HG03432 (cell line): ENCODE measurements around the gene TMPRSS6.
"Not testable (repeated sequence)": the region's sequence is repeated elsewhere in the genome, so short reads cannot be mapped to it uniquely, and the experiment has no call there.

Experiments used
- ATAC-seq: cut with Tn5 transposase; IDR thresholded peaks from one replicate; pipeline ENCODE4 v1.9.1; 2021; ENCODE audit warnings: mild to moderate bottlenecking, moderate library complexity; ENCODE audit not compliant: unreplicated experiment

The TMPRSS6 gene

GRCh38 chr22:37089434-37089833 lies 20.1 kb downstream of the TMPRSS6 start:
- ATAC-seq = no peak

- no peak for ATAC-seq
Measured at GRCh38 chr22:37088750-37089408, 20.6 kb downstream of the TMPRSS6 start.

GRCh38 chr22:37088108-37088605 lies 21.4 kb downstream of the TMPRSS6 start:
- no peak for ATAC-seq

- ATAC-seq = no peak
Measured at GRCh38 chr22:37086184-37086583, 23.3 kb downstream of the TMPRSS6 start.

- ATAC-seq = no peak
Measured at GRCh38 chr22:37084385-37084784, 25.1 kb downstream of the TMPRSS6 start.

GRCh38 chr22:37083914-37084313 lies 25.6 kb downstream of the TMPRSS6 start:
- no peak for ATAC-seq

- ATAC-seq = no peak
Measured at GRCh38 chr22:37082251-37082873, 27.2 kb downstream of the TMPRSS6 start.

- ATAC-seq = no peak
Measured at GRCh38 chr22:37080838-37081237, 28.7 kb downstream of the TMPRSS6 start.

GRCh38 chr22:37080438-37080837 lies 29.1 kb downstream of the TMPRSS6 start:
- ATAC-seq = no peak

GRCh38 chr22:37079668-37080171 lies 29.8 kb downstream of the TMPRSS6 start:
- ATAC-seq = no peak

GRCh38 chr22:37079158-37079557 lies 30.4 kb downstream of the TMPRSS6 start:
- ATAC-seq = no peak

- ATAC-seq = no peak
Measured at GRCh38 chr22:37077802-37078448, 31.6 kb downstream of the TMPRSS6 start.

- no peak for ATAC-seq
Measured at GRCh38 chr22:37075822-37076433, 33.6 kb downstream of the TMPRSS6 start.

- no peak for ATAC-seq
Measured at GRCh38 chr22:37075046-37075445, 34.5 kb downstream of the TMPRSS6 start.

- ATAC-seq = no peak
Measured at GRCh38 chr22:37074537-37074936, 35.0 kb downstream of the TMPRSS6 start.

- no peak for ATAC-seq
Measured at GRCh38 chr22:37072673-37073072, 36.8 kb downstream of the TMPRSS6 start.

GRCh38 chr22:37071850-37072592 lies 37.5 kb downstream of the TMPRSS6 start:
- ATAC-seq = not testable (repeated sequence)

GRCh38 chr22:37070744-37071143 lies 38.8 kb downstream of the TMPRSS6 start:
- no peak for ATAC-seq

GRCh38 chr22:37070334-37070733 lies 39.2 kb downstream of the TMPRSS6 start:
- ATAC-seq = no peak

- ATAC-seq = no peak
Measured at GRCh38 chr22:37069719-37070118, 39.8 kb downstream of the TMPRSS6 start.

GRCh38 chr22:37069319-37069718 lies 40.2 kb downstream of the TMPRSS6 start:
- ATAC-seq = no peak
